ENCODE measurements around the gene IFT81. TPM values are rescaled to one million over a fixed set of nuclear protein-coding genes. Genes with fewer than 3 reads are reported as not detected.

IFT81 gene
- total RNA-seq, 1 donor from 2014 or later: 18.3 TPM

DNA sequence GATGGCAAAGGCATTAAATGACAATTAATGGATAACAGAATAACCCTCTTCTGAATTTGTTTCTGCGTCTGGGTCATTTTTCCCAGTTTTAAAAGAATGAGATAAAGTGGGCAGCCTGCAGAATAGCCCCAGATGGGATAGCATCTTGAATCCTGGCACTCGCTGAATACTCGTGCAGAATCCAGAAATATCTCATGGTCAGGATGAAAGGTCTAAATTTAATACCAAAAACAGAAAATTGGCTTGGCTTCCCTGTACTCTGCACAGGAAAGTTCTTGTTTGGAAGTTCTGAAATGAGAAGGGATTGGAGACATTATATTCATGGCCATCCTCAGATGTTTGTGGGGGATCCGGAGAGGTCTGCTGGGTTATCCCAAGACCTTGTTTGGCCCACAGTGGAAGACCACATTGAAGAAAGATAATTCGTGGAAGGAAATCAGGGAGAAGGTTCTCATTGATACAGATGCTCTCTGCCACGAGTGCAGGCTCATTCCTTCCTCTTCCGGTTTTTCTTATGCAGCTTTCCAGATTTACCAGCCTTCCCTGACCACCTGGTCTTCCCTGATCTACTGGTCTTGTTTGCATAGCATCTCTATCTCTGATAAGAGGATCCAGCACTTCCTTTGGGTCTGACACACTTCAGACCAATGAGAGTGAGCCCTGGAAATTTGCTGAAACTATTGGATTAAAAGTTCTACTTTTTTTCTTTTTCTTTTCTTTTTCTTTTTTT is 6.0 kb upstream of the IFT81 start:
- no peaks in the 10 kb centered on the region for H3K27me3 ChIP-seq (ENCODE audit: control insufficient read depth in 3 of 3, insufficient read depth in 3 of 3, low read length in 3 of 3)
- H3K9ac ChIP-seq (ENCODE audit: low read depth in 1 of 3, low read length in 3 of 3): no peak overlapping the region
- H3K9me3 ChIP-seq (ENCODE audit: control insufficient read depth in 3 of 3, low read length in 3 of 3): no peaks in the 10 kb centered on the region
- H3K4me1 ChIP-seq (ENCODE audit: control insufficient read depth in 3 of 3, insufficient read depth in 3 of 3, low read length in 3 of 3): peaks cover 0 to 3% (median 2%) of the 10 kb centered on the region in 3 donors
- H3K4me3 ChIP-seq (ENCODE audit: low read length in 3 of 3): no peak overlapping the region
- H3K36me3 ChIP-seq (ENCODE audit: control insufficient read depth in 3 of 3, insufficient read depth in 3 of 3, low read length in 3 of 3): no peaks in the 10 kb centered on the region
- no peak overlapping the region for H3K27ac ChIP-seq (ENCODE audit: low read depth, low read length)

DNA sequence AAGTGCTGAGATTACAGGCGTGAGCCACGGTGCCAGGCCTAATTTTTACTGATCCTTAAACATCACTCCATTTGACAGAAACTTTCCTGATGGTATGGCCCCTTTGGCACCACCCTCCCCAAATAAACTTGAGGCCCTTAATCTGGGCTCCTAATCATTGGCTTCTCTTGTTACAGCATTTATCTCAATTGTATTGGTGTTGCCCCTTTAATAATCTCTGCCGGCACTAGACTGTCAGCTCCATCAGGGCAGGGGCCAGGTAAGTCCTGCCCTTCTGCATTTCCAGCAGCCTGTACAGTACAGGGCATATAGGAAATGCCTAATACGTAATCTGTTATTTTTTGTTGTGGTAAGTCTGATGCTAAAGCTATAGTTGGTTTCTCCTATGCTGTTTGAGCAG is 1.2 kb upstream of the IFT81 start:
- no peaks in the 10 kb centered on the region for H3K9me3 ChIP-seq (ENCODE audit: control insufficient read depth in 3 of 3, low read length in 3 of 3)
- peaks cover 3 to 10% (median 6%) of the 10 kb centered on the region in 3 donors for H3K4me1 ChIP-seq (ENCODE audit: control insufficient read depth in 3 of 3, insufficient read depth in 3 of 3, low read length in 3 of 3)
- no peak overlapping the region for H3K4me3 ChIP-seq (ENCODE audit: low read length in 3 of 3)
- no peak overlapping the region for H3K9ac ChIP-seq (ENCODE audit: low read depth in 1 of 3, low read length in 3 of 3)
- H3K27ac ChIP-seq (ENCODE audit: low read depth, low read length): no peak overlapping the region
- no peaks in the 10 kb centered on the region for H3K27me3 ChIP-seq (ENCODE audit: control insufficient read depth in 3 of 3, insufficient read depth in 3 of 3, low read length in 3 of 3)
- H3K36me3 ChIP-seq (ENCODE audit: control insufficient read depth in 3 of 3, insufficient read depth in 3 of 3, low read length in 3 of 3): peaks cover 0 to 2% (median 2%) of the 10 kb centered on the region in 3 donors

DNA sequence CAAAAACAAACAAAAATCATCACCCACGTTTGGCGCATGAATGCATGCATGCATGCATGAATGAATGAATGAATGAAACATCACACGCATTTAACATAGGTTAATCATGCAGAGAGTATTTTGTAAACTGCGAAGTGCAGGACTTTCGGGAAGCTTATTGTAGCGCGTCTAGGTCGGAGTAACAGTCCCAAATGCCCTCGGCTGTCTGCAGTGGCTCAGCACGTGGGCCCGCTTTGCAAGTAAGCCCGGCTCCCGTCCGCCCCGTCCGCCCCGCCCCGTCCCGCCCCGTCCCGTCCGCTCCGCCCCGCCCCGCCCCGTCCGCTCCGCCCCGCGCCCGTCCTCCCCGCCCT is 263 bp upstream of the IFT81 start:
- Histone ChIP-seq H3K27ac (ENCODE audit: low read depth, low read length) (no peak overlapping the region), H3K36me3 (ENCODE audit: control insufficient read depth in 3 of 3, insufficient read depth in 3 of 3, low read length in 3 of 3) (peaks cover 0 to 10% (median 5%) of the 10 kb centered on the region in 3 donors), H3K4me1 (ENCODE audit: control insufficient read depth in 3 of 3, insufficient read depth in 3 of 3, low read length in 3 of 3) (peaks cover 3 to 10% (median 6%) of the 10 kb centered on the region in 3 donors), H3K9ac (ENCODE audit: low read depth in 1 of 3, low read length in 3 of 3) (no peak overlapping the region), H3K9me3 (ENCODE audit: control insufficient read depth in 3 of 3, low read length in 3 of 3) (no peaks in the 10 kb centered on the region), H3K27me3 (ENCODE audit: control insufficient read depth in 3 of 3, insufficient read depth in 3 of 3, low read length in 3 of 3) (no peaks in the 10 kb centered on the region), H3K4me3 (ENCODE audit: low read length in 3 of 3) (peak overlapping the region in 2 of 3 donors; percentile 3 to 44)

- Histone ChIP-seq H3K36me3 (ENCODE audit: control insufficient read depth in 3 of 3, insufficient read depth in 3 of 3, low read length in 3 of 3) (peaks cover 4 to 13% (median 6%) of the 10 kb centered on the region in 3 donors), H3K4me1 (ENCODE audit: control insufficient read depth in 3 of 3, insufficient read depth in 3 of 3, low read length in 3 of 3) (peaks cover 3 to 10% (median 6%) of the 10 kb centered on the region in 3 donors), H3K4me3 (ENCODE audit: low read length in 3 of 3) (no peak overlapping the region), H3K27me3 (ENCODE audit: control insufficient read depth in 3 of 3, insufficient read depth in 3 of 3, low read length in 3 of 3) (no peaks in the 10 kb centered on the region), H3K9me3 (ENCODE audit: control insufficient read depth in 3 of 3, low read length in 3 of 3) (no peaks in the 10 kb centered on the region), H3K9ac (ENCODE audit: low read depth in 1 of 3, low read length in 3 of 3) (no peak overlapping the region), H3K27ac (ENCODE audit: low read depth, low read length) (no peak overlapping the region)
Measured at GRCh38 chr12:110126557-110126956, 2.4 kb downstream of the IFT81 start.

DNA sequence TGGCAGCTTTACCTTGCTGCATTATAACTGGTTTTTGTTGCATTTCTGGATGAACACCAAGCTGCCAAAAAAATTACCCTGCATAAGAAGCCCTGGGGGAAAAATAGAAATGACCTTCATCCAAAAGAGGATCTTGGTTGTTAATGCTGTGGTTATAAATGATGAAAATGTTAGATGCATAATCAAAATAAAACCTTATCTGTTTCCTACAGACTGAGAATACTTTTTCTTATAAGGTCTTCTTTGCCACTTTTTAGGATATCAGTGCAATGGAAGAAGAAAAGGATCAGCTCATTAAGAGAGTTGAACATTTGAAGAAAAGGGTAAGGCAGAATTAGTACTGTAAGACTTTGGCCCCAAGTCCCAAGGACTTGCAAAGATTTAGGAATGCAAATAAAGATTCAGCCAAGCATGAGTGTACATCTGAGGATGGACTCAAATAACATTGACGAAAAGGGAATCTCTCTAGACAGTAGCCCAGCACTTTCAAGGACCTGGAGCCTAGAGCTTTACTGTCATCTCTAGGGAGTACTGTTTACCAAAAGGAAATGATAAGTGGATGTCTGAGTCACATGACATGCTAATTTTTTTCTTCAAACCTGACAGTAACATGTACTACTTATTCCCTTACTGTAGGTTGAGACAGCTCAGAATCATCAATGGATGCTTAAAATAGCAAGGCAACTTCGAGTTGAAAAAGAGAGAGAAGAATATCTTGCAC is 10.7 kb downstream of the IFT81 start:
- no peak overlapping the region for H3K27ac ChIP-seq (ENCODE audit: low read depth, low read length)
- H3K27me3 ChIP-seq (ENCODE audit: control insufficient read depth in 3 of 3, insufficient read depth in 3 of 3, low read length in 3 of 3): no peaks in the 10 kb centered on the region
- no peaks in the 10 kb centered on the region for H3K4me1 ChIP-seq (ENCODE audit: control insufficient read depth in 3 of 3, insufficient read depth in 3 of 3, low read length in 3 of 3)
- no peaks in the 10 kb centered on the region for H3K9me3 ChIP-seq (ENCODE audit: control insufficient read depth in 3 of 3, low read length in 3 of 3)
- H3K36me3 ChIP-seq (ENCODE audit: control insufficient read depth in 3 of 3, insufficient read depth in 3 of 3, low read length in 3 of 3): peaks cover 13 to 25% (median 20%) of the 10 kb centered on the region in 3 donors
- no peak overlapping the region for H3K4me3 ChIP-seq (ENCODE audit: low read length in 3 of 3)
- H3K9ac ChIP-seq (ENCODE audit: low read depth in 1 of 3, low read length in 3 of 3): no peak overlapping the region

GRCh38 chr12:110135806-110136205 is 11.6 kb downstream of the IFT81 start:
- Histone ChIP-seq H3K9me3 (ENCODE audit: control insufficient read depth in 3 of 3, low read length in 3 of 3) (no peaks in the 10 kb centered on the region), H3K36me3 (ENCODE audit: control insufficient read depth in 3 of 3, insufficient read depth in 3 of 3, low read length in 3 of 3) (peaks cover 13 to 25% (median 20%) of the 10 kb centered on the region in 3 donors), H3K4me3 (ENCODE audit: low read length in 3 of 3) (no peak overlapping the region), H3K4me1 (ENCODE audit: control insufficient read depth in 3 of 3, insufficient read depth in 3 of 3, low read length in 3 of 3) (no peaks in the 10 kb centered on the region), H3K9ac (ENCODE audit: low read depth in 1 of 3, low read length in 3 of 3) (no peak overlapping the region), H3K27me3 (ENCODE audit: control insufficient read depth in 3 of 3, insufficient read depth in 3 of 3, low read length in 3 of 3) (no peaks in the 10 kb centered on the region), H3K27ac (ENCODE audit: low read depth, low read length) (no peak overlapping the region)

DNA sequence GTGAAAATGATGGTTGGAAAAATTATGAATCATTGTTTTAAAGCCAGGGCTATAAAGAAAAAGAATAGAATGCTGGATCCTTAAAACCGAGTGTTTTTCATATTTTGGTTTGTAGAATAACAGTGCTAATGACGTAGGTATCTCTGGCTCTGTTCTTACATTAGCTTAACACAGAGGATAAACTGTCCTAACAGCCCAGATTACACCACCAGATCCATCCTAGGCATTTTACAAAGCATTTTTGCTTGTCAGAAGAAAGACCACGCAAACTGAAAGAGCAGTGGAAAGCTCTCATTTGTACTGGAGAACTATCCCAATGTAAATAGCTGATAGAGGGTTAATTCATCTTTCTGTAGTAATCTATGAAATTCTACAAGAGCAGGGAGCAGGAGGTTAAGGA is 13.6 kb downstream of the IFT81 start:
- no peak overlapping the region for H3K9ac ChIP-seq (ENCODE audit: low read depth in 1 of 3, low read length in 3 of 3)

DNA sequence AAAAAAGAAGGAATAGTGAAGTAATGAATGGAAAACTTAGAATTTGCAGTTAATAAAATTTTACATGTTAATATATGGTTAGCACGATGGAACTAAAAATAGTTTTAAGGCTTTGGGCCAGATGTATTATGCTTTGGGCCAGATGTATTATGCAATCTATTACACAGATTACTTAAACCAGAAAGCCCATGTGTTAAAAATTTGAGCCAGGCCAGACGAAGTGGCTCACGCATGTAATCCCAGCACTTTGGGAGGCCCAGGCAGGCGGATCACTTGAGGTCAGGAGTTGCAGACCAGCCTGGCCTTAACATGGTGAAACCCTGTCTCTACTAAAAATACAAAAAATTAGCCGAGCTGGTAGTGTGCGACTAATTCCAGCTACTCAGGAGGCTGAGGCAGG is 17.2 kb downstream of the IFT81 start:
- H3K27me3 ChIP-seq (ENCODE audit: control insufficient read depth in 3 of 3, insufficient read depth in 3 of 3, low read length in 3 of 3): no peaks in the 10 kb centered on the region
- no peak overlapping the region for H3K9ac ChIP-seq (ENCODE audit: low read depth in 1 of 3, low read length in 3 of 3)
- H3K27ac ChIP-seq (ENCODE audit: low read depth, low read length): peak overlapping the region; percentile 57

More for the DNA sequence above, 13.6 kb downstream of the IFT81 start:
- H3K27ac ChIP-seq (ENCODE audit: low read depth, low read length): no peak overlapping the region
- no peak overlapping the region for H3K4me3 ChIP-seq (ENCODE audit: low read length in 3 of 3)
- H3K27me3 ChIP-seq (ENCODE audit: control insufficient read depth in 3 of 3, insufficient read depth in 3 of 3, low read length in 3 of 3): no peaks in the 10 kb centered on the region
- H3K9me3 ChIP-seq (ENCODE audit: control insufficient read depth in 3 of 3, low read length in 3 of 3): no peaks in the 10 kb centered on the region
- H3K36me3 ChIP-seq (ENCODE audit: control insufficient read depth in 3 of 3, insufficient read depth in 3 of 3, low read length in 3 of 3): peaks cover 13 to 19% (median 18%) of the 10 kb centered on the region in 3 donors
- peaks cover 0 to 4% (median 3%) of the 10 kb centered on the region in 3 donors for H3K4me1 ChIP-seq (ENCODE audit: control insufficient read depth in 3 of 3, insufficient read depth in 3 of 3, low read length in 3 of 3)

GRCh38 chr12:110146986-110147385 is 22.8 kb downstream of the IFT81 start:
- no peak overlapping the region for H3K4me3 ChIP-seq (ENCODE audit: low read length in 3 of 3)
- no peaks in the 10 kb centered on the region for H3K27me3 ChIP-seq (ENCODE audit: control insufficient read depth in 3 of 3, insufficient read depth in 3 of 3, low read length in 3 of 3)
- H3K4me1 ChIP-seq (ENCODE audit: control insufficient read depth in 3 of 3, insufficient read depth in 3 of 3, low read length in 3 of 3): no peaks in the 10 kb centered on the region
- no peaks in the 10 kb centered on the region for H3K9me3 ChIP-seq (ENCODE audit: control insufficient read depth in 3 of 3, low read length in 3 of 3)
- no peak overlapping the region for H3K9ac ChIP-seq (ENCODE audit: low read depth in 1 of 3, low read length in 3 of 3)
- H3K27ac ChIP-seq (ENCODE audit: low read depth, low read length): no peak overlapping the region
- peaks cover 2 to 8% (median 7%) of the 10 kb centered on the region in 3 donors for H3K36me3 ChIP-seq (ENCODE audit: control insufficient read depth in 3 of 3, insufficient read depth in 3 of 3, low read length in 3 of 3)

More for the DNA sequence above, 17.2 kb downstream of the IFT81 start:
- Histone ChIP-seq H3K4me3 (ENCODE audit: low read length in 3 of 3) (no peak overlapping the region), H3K9me3 (ENCODE audit: control insufficient read depth in 3 of 3, low read length in 3 of 3) (no peaks in the 10 kb centered on the region), H3K36me3 (ENCODE audit: control insufficient read depth in 3 of 3, insufficient read depth in 3 of 3, low read length in 3 of 3) (peaks cover 7 to 14% (median 10%) of the 10 kb centered on the region in 3 donors), H3K4me1 (ENCODE audit: control insufficient read depth in 3 of 3, insufficient read depth in 3 of 3, low read length in 3 of 3) (peaks cover 0 to 4% (median 3%) of the 10 kb centered on the region in 3 donors)

GRCh38 chr12:110149086-110149660 is 25.0 kb downstream of the IFT81 start:
- no peaks in the 10 kb centered on the region for H3K4me1 ChIP-seq (ENCODE audit: control insufficient read depth in 3 of 3, insufficient read depth in 3 of 3, low read length in 3 of 3)
- H3K9me3 ChIP-seq (ENCODE audit: control insufficient read depth in 3 of 3, low read length in 3 of 3): no peaks in the 10 kb centered on the region
- H3K36me3 ChIP-seq (ENCODE audit: control insufficient read depth in 3 of 3, insufficient read depth in 3 of 3, low read length in 3 of 3): peaks cover 2 to 11% (median 6%) of the 10 kb centered on the region in 3 donors
- no peak overlapping the region for H3K27ac ChIP-seq (ENCODE audit: low read depth, low read length)
- H3K4me3 ChIP-seq (ENCODE audit: low read length in 3 of 3): no peak overlapping the region
- H3K9ac ChIP-seq (ENCODE audit: low read depth in 1 of 3, low read length in 3 of 3): no peak overlapping the region
- no peaks in the 10 kb centered on the region for H3K27me3 ChIP-seq (ENCODE audit: control insufficient read depth in 3 of 3, insufficient read depth in 3 of 3, low read length in 3 of 3)

Measured in skeletal muscle tissue (tissue), 4 donors.